Adrenal gland (tissue), 19 donors: ENCODE results near the gene SLC6A8. TPM values are rescaled to one million over a fixed set of nuclear protein-coding genes. Genes with fewer than 3 reads are reported as not detected.

Experiments
- DNase-seq, 7 donors: peaks; one replicate each; pipeline ENCODE4 v3.0.0-alpha.2; 2019 to 2020
- H3K27ac ChIP-seq, 5 donors: fragments of 200-600 bp; sonication (generic) in 4 of 5; 1 replicate in 3 of 5; 2 replicates in 2 of 5; pipeline versions ENCODE4 v1.5.1 to v1.8.0; 2016 to 2020; ENCODE audit warnings: mild to moderate bottlenecking in 1 of 5
- H3K27me3 ChIP-seq: fragments of 200-600 bp; 2 replicates; pipeline ENCODE4 v1.8.0; 2021
- H3K36me3 ChIP-seq, 2 donors: fragments of 200-600 bp; replicated peaks in 1 of 2; 1 replicate in 1 of 2; 2 replicates in 1 of 2; pipeline versions ENCODE4 v1.5.1 to v1.8.0; 2018 to 2022
- H3K4me1 ChIP-seq, 2 donors: fragments of 200-600 bp; replicated peaks in 1 of 2; 1 replicate in 1 of 2; 2 replicates in 1 of 2; pipeline versions ENCODE4 v1.5.1 to v1.8.0; 2018 to 2021
- H3K4me3 ChIP-seq, 4 donors: fragments of 200-600 bp; sonication (generic) in 3 of 4; one replicate each; pipeline ENCODE4 v1.5.1; 2016 to 2018
- H3K9me3 ChIP-seq, 3 donors: fragments of 200-600 bp; sonication (generic) in 1 of 3; replicated peaks in 1 of 3; 1 replicate in 2 of 3; 2 replicates in 1 of 3; pipeline versions ENCODE4 v1.5.1 to v1.8.0; 2016 to 2021
- CTCF ChIP-seq, 6 experiments: fragments of 450-650 bp in 4 of 6; fragments of 200-600 bp in 2 of 6; sonication (generic) in 1 of 6; IDR thresholded peaks; 1 replicate in 5 of 6; 2 replicates in 1 of 6; pipeline versions ENCODE4 v1.5.1 to v1.8.0; 2016 to 2021; ENCODE audit warnings: antibody characterized with exemption in 6 of 6, mild to moderate bottlenecking in 2 of 6, moderate library complexity in 1 of 6
- POLR2A ChIP-seq, 2 donors: fragments of 450-650 bp; IDR thresholded peaks; one replicate each; pipeline ENCODE4 v1.6.1; 2017; ENCODE audit warnings: antibody characterized with exemption in 2 of 2, mild to moderate bottlenecking in 2 of 2, moderate library complexity in 1 of 2
- WGBS, 4 donors: extraction: QIAGEN DNeasy Blood & Tissue Kit in 2 of 4; methylation state at CpG; one replicate each; pipeline versions ENCODE4 v1.1.5 to v1.1.7; 2013 to 2017; 5-methylcytosine and 5-hydroxymethylcytosine counted together
- intact Hi-C, 2 donors: fragments of 100-400 bp; cut with DNase I; formaldehyde crosslinking; loops; one replicate each; pipeline versions ENCODE4 v1.14.1 to v1.15.0; 2022 to 2023
- long read RNA-seq, 10 donors: library from polyadenylated mRNA in 3 of 10; unstranded in 2 of 10; stranded (forward) in 1 of 10; transcript quantifications; one replicate each; pipeline ENCODE4 v2.0.0 and lab custom pipeline, GENCODE V29; 2021 to 2026
- polyA plus RNA-seq, 3 donors: library from polyadenylated mRNA; stranded (reverse); fragments of 200-250 nt in 2 of 3; fragments of 350-450 nt in 1 of 3; fragmentation: Illumina TruSeq in 1 of 3; extraction: RNeasy Lipid Tissue Mini Kit (QIAGEN cat#74804) in 1 of 3; gene quantifications; one replicate each; pipeline ENCODE4 v1.2.3, GENCODE V29; 2013 to 2014
- total RNA-seq, 9 donors: library from RNA; depleted of rRNA in 4 of 9; stranded (reverse); fragments of >200 nt in 4 of 9; fragments of 120-200 nt in 1 of 9; fragmentation: NEBNext Ultra II Directional in 1 of 9; extraction: Animal tissue kit (Norgen Biotek cat#: 25700) in 1 of 9; gene quantifications; one replicate each; pipeline versions ENCODE4 v1.1.0 to v1.2.4, GENCODE V29; 2013 to 2023
- donor health status: healthy with polysubstance abuse.
- donor health status: Bipolar disorder and iron deficiency.
- donor health status: DM: yes; HTN: yes; CAD: no.
- donor health status: DM: no; HTN: no; CAD: no.
- donor health status: DM: no; HTN: no; CAD: no.
- donor health status: DM: yes; HTN: yes; CAD: no.

Gene SLC6A8
- total RNA-seq (100 to 1,000 TPM in 4 of 9 donors, 10 to 100 TPM in 4, 1 to 10 TPM in 1; 3.1 to 136 (median 71.0) TPM), polyA plus RNA-seq (100 to 1,000 TPM in 1 of 3 donors, 10 to 100 TPM in 2; 51.8 to 118 (median 63.0) TPM)
- long read RNA-seq, donor 1, partial matches to known transcripts, result 246 of 526 reads
- long read RNA-seq, donor 1, other reads (novel, unspliced or antisense), result 280 of 526 reads
- long read RNA-seq, donor 2, partial matches to known transcripts, result 136 of 364 reads
- long read RNA-seq, donor 2, other reads (novel, unspliced or antisense), result 227 of 364 reads
- long read RNA-seq, donor 3, partial matches to known transcripts, result 0 of 2 reads
- long read RNA-seq, donor 3, other reads (novel, unspliced or antisense), result 0 of 2 reads
- long read RNA-seq, donor 4, partial matches to known transcripts, result 2 of 4 reads
- long read RNA-seq, donor 4, other reads (novel, unspliced or antisense), result 2 of 4 reads
- long read RNA-seq, donor 5, transcript SLC6A8-201 (13 exons, 3,763 nt), result major isoform, 100 of 146 reads
- long read RNA-seq, donor 5, partial matches to known transcripts, result 25 of 146 reads
- long read RNA-seq, donor 5, other reads (novel, unspliced or antisense), result 19 of 146 reads
- long read RNA-seq, donor 6, partial matches to known transcripts, result 1 of 5 reads
- long read RNA-seq, donor 6, other reads (novel, unspliced or antisense), result 4 of 5 reads
- long read RNA-seq, donor 7, result 0 reads
- long read RNA-seq, donor 8, partial matches to known transcripts, result 260 of 603 reads
- long read RNA-seq, donor 8, other reads (novel, unspliced or antisense), result 342 of 603 reads
- long read RNA-seq, donor 9, partial matches to known transcripts, result 467 of 491 reads
- long read RNA-seq, donor 9, other reads (novel, unspliced or antisense), result 23 of 491 reads
- long read RNA-seq, donor 10, result 0 reads

GRCh38 chrX:153687121-153688039 is at the start of gene SLC6A8:
SLC6A8 (plus strand) TSS chrX:153687926; CDS start chrX:153688575, 649 bp downstream.
- H3K27me3 ChIP-seq, result peaks cover 9% of the 10 kb centered on the region
- no peaks in the 10 kb centered on the region for H3K36me3 ChIP-seq
- 3 to 28% (median 23%) methylated on average over 31 to 32 of the region's 66 CpGs; no CpG with 5 or more reads in 1 of the 4 donors for WGBS, 4 donors
- peak; percentile 78 to 83 for TF ChIP-seq POLR2A (IDR thresholded peaks at IDR 0.05)
- TF ChIP-seq CTCF (IDR thresholded peaks at IDR 0.05), result peak in 2 of 6 experiments; percentile 8 to 32
- H3K27ac ChIP-seq, result peak within 1 kb of the TSS in 3 of 5 donors; percentile 70 to 84 (median 74)
- H3K4me3 ChIP-seq, result peak within 1 kb of the TSS in 1 of 4 donors; percentile 57
- DNase-seq, result peak; percentile 69 to 80 (median 75)
- H3K4me1 ChIP-seq, result no peaks in the 10 kb centered on the region
- no peaks in the 10 kb centered on the region for H3K9me3 ChIP-seq
- intact Hi-C loops, result no loop called here

DNA sequence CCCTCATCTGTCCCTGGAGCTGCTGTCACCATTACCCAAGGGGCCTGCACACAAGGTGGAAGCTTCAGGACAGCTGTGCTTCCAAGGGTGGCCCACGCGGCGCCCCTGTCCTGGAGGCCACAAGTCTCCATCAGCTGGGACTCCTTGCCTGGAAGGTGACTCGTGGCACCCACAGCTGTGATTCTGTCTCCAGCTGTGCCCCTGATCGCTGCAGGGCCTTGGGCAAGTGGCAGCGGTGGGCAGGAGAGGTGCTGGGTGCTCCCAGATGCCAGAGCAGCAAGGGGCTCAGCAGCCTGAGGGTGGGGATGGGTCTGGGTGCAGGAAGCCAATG is 49.7 kb upstream of the SLC6A8 start:
- Histone ChIP-seq H3K4me1 (peaks cover 0 to 6% of the 10 kb centered on the region in 2 donors), H3K9me3 (no peaks in the 10 kb centered on the region), H3K36me3 (no peaks in the 10 kb centered on the region), H3K4me3 (no peak overlapping the region), H3K27ac (no peak overlapping the region), H3K27me3 (peaks cover 24% of the 10 kb centered on the region)
- TF ChIP-seq POLR2A (IDR thresholded peaks at IDR 0.05) (no peak), CTCF (IDR thresholded peaks at IDR 0.05) (no peak)
- WGBS, 4 donors, result 83 to 94% (median 93%) methylated on average over 3 to 6 of the region's 6 CpGs; no CpG with 5 or more reads in 1 of the 4 donors
- DNase-seq, result peak in 1 of 7 donors; percentile 2
- intact Hi-C loops, result no loop called here

GRCh38 chrX:153638436-153639176 is 49.1 kb upstream of the SLC6A8 start:
- peak in 1 of 7 donors; percentile 12 for DNase-seq
- Histone ChIP-seq H3K4me1 (peaks cover 0 to 6% of the 10 kb centered on the region in 2 donors), H3K4me3 (no peak overlapping the region), H3K9me3 (no peaks in the 10 kb centered on the region), H3K27ac (no peak overlapping the region), H3K36me3 (no peaks in the 10 kb centered on the region), H3K27me3 (peaks cover 24% of the 10 kb centered on the region)
- no peak for TF ChIP-seq CTCF (IDR thresholded peaks at IDR 0.05)
- TF ChIP-seq POLR2A (IDR thresholded peaks at IDR 0.05), result no peak
- intact Hi-C loops, result no loop called here
- WGBS, 4 donors, result 79 to 88% (median 86%) methylated on average over 12 to 20 of the region's 20 CpGs
